HG02938 (cell line): ENCODE measurements around the gene GPN2.
"Not testable (repeated sequence)": the region's sequence is repeated elsewhere in the genome, so short reads cannot be mapped to it uniquely, and the experiment has no call there.

Experiments
- ATAC-seq: cut with Tn5 transposase; IDR thresholded peaks from one replicate; pipeline ENCODE4 v1.9.1; 2021; ENCODE audit warnings: mild to moderate bottlenecking, moderate library complexity; ENCODE audit not compliant: unreplicated experiment

GPN2 gene

GRCh38 chr1:26907071-26907917 lies 17.2 kb upstream of the GPN2 start:
- no peak for ATAC-seq

- no peak for ATAC-seq
Measured at GRCh38 chr1:26900815-26901511, 10.9 kb upstream of the GPN2 start.

- ATAC-seq = peak; percentile 79
Measured at GRCh38 chr1:26900001-26900814, 10.1 kb upstream of the GPN2 start, which contains the start of gene GPATCH3. Gene GPATCH3 (minus strand): TSS chr1:26900467. CDS start chr1:26900442, 25 bp downstream.

- no peak for ATAC-seq
Measured at GRCh38 chr1:26897351-26897750, 7.3 kb upstream of the GPN2 start.

- ATAC-seq = no peak
Measured at GRCh38 chr1:26894263-26894662, 4.2 kb upstream of the GPN2 start.

- peak; percentile 24 for ATAC-seq
Measured at GRCh38 chr1:26890467-26890796, 349 bp upstream of the GPN2 start.

GRCh38 chr1:26888231-26888630 lies 1.9 kb downstream of the GPN2 start:
- no peak for ATAC-seq

GRCh38 chr1:26887125-26887524 lies 3.0 kb downstream of the GPN2 start:
- no peak for ATAC-seq

GRCh38 chr1:26882696-26883463 lies 7.2 kb downstream of the GPN2 start:
- no peak for ATAC-seq

- ATAC-seq = not testable (repeated sequence)
Measured at GRCh38 chr1:26881611-26882010, 8.5 kb downstream of the GPN2 start.

- no peak for ATAC-seq
Measured at GRCh38 chr1:26879793-26880192, 10.3 kb downstream of the GPN2 start.

- ATAC-seq = no peak
Measured at GRCh38 chr1:26877326-26877725, 12.8 kb downstream of the GPN2 start.

- no peak for ATAC-seq
Measured at GRCh38 chr1:26874896-26875295, 15.2 kb downstream of the GPN2 start.

GRCh38 chr1:26873097-26873496 lies 17.0 kb downstream of the GPN2 start:
- not testable (repeated sequence) for ATAC-seq

- ATAC-seq = peak; percentile 90
Measured at GRCh38 chr1:26864610-26865480, 25.2 kb downstream of the GPN2 start.

GRCh38 chr1:26863685-26864077 lies 26.4 kb downstream of the GPN2 start:
- ATAC-seq = no peak

- ATAC-seq = no peak
Measured at GRCh38 chr1:26862781-26863684, 27.1 kb downstream of the GPN2 start, which contains the start of gene SFN. Gene SFN (plus strand): TSS chr1:26863149. CDS start chr1:26863213, 64 bp downstream.

- ATAC-seq = no peak
Measured at GRCh38 chr1:26861889-26862378, 28.1 kb downstream of the GPN2 start.
